HCEC 1CT (cell line): ENCODE results near the gene CARS1.
A peak's percentile ranks its signal among the peaks of the same experiment; 100 is the strongest.

Experiments used
- DNase-seq: peaks from one replicate; pipeline ENCODE4 v3.0.0-alpha.2; 2017

CARS1 gene

GRCh38 chr11:2952290-2952689, 104.9 kb downstream of the CARS1 start:
- no peak for DNase-seq

- peak; percentile 67 for DNase-seq
These were observed 105.8 kb downstream of the CARS1 start for GRCh38 chr11:2951231-2952110.
